Measurements from ENCODE around the gene CHST8. TPM values are rescaled to one million over a fixed set of nuclear protein-coding genes. Genes with fewer than 3 reads are reported as not detected.

CHST8 gene
- total RNA-seq, 4 donors from 2014 or later = 0.39 to 4.4 (median 0.96) TPM

DNA sequence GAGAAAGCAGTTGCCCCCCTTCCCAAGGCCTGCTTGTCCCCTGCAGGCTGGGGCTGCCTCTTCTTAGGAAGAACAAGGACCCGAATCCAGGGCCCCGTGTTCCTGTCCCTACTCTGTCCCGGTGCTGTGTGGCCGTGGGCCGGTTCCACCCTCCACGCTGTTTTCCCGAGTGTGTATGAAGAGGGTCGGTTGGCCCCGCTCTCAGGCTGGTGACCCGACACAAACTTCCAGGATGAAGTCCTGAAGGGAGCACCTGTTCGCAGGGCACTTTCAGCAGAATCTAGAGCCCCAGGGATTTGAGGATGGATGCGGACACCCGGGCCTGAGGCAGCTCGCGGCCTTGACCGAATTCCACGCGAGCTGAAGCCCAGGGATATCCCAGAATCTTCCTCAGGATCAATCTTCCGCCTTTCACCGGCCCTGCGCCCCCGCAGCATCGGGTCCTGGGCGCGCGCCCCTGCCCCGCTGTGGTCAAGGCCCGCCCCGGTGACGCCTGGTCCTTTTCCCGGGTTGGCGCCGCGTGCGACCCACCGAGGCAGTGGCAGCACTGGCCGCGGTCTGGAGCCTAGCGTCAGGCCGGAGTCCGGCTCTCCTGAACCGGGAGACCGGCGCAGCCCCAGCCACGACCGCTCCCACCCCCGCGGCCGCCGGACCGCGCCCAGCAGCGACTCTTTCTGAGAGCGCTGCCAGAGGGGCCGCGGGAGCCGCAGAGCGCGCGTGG, 528 bp upstream of the CHST8 start:
- H3K4me3 ChIP-seq = peak overlapping the region in 2 of 4 donors; percentile 29 to 51
- no peak overlapping the region for H3K27ac ChIP-seq
- 31 to 39% methylated on average over 17 to 23 of the region's 60 CpGs for WGBS, 2 donors
- H3K27me3 ChIP-seq = peaks cover 0 to 34% of the 10 kb centered on the region in 2 donors
- H3K36me3 ChIP-seq = no peaks in the 10 kb centered on the region
- TF ChIP-seq POLR2A (IDR thresholded peaks at IDR 0.05) (no peak), EP300 (IDR thresholded peaks at IDR 0.05) (no peak)
- TF ChIP-seq, protein P1, sequence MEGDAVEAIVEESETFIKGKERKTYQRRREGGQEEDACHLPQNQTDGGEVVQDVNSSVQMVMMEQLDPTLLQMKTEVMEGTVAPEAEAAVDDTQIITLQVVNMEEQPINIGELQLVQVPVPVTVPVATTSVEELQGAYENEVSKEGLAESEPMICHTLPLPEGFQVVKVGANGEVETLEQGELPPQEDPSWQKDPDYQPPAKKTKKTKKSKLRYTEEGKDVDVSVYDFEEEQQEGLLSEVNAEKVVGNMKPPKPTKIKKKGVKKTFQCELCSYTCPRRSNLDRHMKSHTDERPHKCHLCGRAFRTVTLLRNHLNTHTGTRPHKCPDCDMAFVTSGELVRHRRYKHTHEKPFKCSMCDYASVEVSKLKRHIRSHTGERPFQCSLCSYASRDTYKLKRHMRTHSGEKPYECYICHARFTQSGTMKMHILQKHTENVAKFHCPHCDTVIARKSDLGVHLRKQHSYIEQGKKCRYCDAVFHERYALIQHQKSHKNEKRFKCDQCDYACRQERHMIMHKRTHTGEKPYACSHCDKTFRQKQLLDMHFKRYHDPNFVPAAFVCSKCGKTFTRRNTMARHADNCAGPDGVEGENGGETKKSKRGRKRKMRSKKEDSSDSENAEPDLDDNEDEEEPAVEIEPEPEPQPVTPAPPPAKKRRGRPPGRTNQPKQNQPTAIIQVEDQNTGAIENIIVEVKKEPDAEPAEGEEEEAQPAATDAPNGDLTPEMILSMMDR (IDR thresholded peaks at IDR 0.05) = no peak
- peaks cover 0 to 21% (median 4%) of the 10 kb centered on the region in 4 donors for H3K4me1 ChIP-seq
- H3K9me3 ChIP-seq = no peaks in the 10 kb centered on the region
- DNase-seq (ENCODE audit: low spot score in 2 of 2) = no peak

GRCh38 chr19:33622505-33622808, 704 bp downstream of the CHST8 start:
- WGBS, 2 donors = 1 to 3% methylated on average over 14 to 25 of the region's 35 CpGs
- no peaks in the 10 kb centered on the region for H3K36me3 ChIP-seq
- TF ChIP-seq EP300 (IDR thresholded peaks at IDR 0.05) (no peak), POLR2A (IDR thresholded peaks at IDR 0.05) (no peak)
- TF ChIP-seq, protein P1 (IDR thresholded peaks at IDR 0.05) = no peak
- H3K4me1 ChIP-seq = peaks cover 0 to 21% (median 4%) of the 10 kb centered on the region in 4 donors
- DNase-seq (ENCODE audit: low spot score in 2 of 2) = no peak
- no peak overlapping the region for H3K27ac ChIP-seq
- H3K27me3 ChIP-seq = peaks cover 0 to 34% of the 10 kb centered on the region in 2 donors
- H3K4me3 ChIP-seq = peak overlapping the region in 3 of 4 donors; percentile 22 to 51 (median 29)
- no peaks in the 10 kb centered on the region for H3K9me3 ChIP-seq

- peaks cover 0 to 21% (median 4%) of the 10 kb centered on the region in 4 donors for H3K4me1 ChIP-seq
- WGBS, 2 donors = 1% methylated on average over 39 to 41 of the region's 64 CpGs
- H3K27me3 ChIP-seq = peaks cover 0 to 34% of the 10 kb centered on the region in 2 donors
- H3K27ac ChIP-seq = no peak overlapping the region
- no peak for DNase-seq (ENCODE audit: low spot score in 2 of 2)
- H3K36me3 ChIP-seq = no peaks in the 10 kb centered on the region
- no peaks in the 10 kb centered on the region for H3K9me3 ChIP-seq
- H3K4me3 ChIP-seq = peak overlapping the region in 3 of 4 donors; percentile 22 to 51 (median 29)
- no peak for TF ChIP-seq POLR2A (IDR thresholded peaks at IDR 0.05)
- TF ChIP-seq, protein P1 (IDR thresholded peaks at IDR 0.05) = no peak
- TF ChIP-seq EP300 (IDR thresholded peaks at IDR 0.05) = no peak
Measured at GRCh38 chr19:33622809-33623511, 1.2 kb downstream of the CHST8 start.

GRCh38 chr19:33624586-33624985, 2.8 kb downstream of the CHST8 start:
- whole genome bisulfite sequencing, 2 donors = 22 to 32% methylated on average over 3 to 5 of the region's 5 CpGs
- H3K27ac ChIP-seq = no peak overlapping the region
- no peak for DNase-seq (ENCODE audit: low spot score in 2 of 2)
- no peaks in the 10 kb centered on the region for H3K36me3 ChIP-seq
- TF ChIP-seq EP300 (IDR thresholded peaks at IDR 0.05) (no peak), POLR2A (IDR thresholded peaks at IDR 0.05) (no peak)
- TF ChIP-seq, protein P1 (IDR thresholded peaks at IDR 0.05) = no peak
- no peaks in the 10 kb centered on the region for H3K9me3 ChIP-seq
- peaks cover 0 to 34% of the 10 kb centered on the region in 2 donors for H3K27me3 ChIP-seq
- no peak overlapping the region for H3K4me3 ChIP-seq
- peaks cover 0 to 21% (median 4%) of the 10 kb centered on the region in 4 donors for H3K4me1 ChIP-seq

GRCh38 chr19:33627526-33627925, 5.8 kb downstream of the CHST8 start:
- H3K27me3 ChIP-seq = peaks cover 0 to 17% of the 10 kb centered on the region in 2 donors
- TF ChIP-seq, protein P1 (IDR thresholded peaks at IDR 0.05) = no peak
- TF ChIP-seq POLR2A (IDR thresholded peaks at IDR 0.05) (no peak), EP300 (IDR thresholded peaks at IDR 0.05) (no peak)
- WGBS, 2 donors = 67 to 73% methylated on average over 5 of the region's 5 CpGs

More at GRCh38 chr19:33627526-33627925, 5.8 kb downstream of the CHST8 start:
- Histone ChIP-seq H3K4me1 (peaks cover 0 to 9% (median 1%) of the 10 kb centered on the region in 4 donors), H3K4me3 (no peak overlapping the region), H3K36me3 (no peaks in the 10 kb centered on the region), H3K27ac (no peak overlapping the region), H3K9me3 (no peaks in the 10 kb centered on the region)
- no peak for DNase-seq (ENCODE audit: low spot score in 2 of 2)
